Measurements from ENCODE around the gene ANKRD34A.

The ANKRD34A gene

DNA sequence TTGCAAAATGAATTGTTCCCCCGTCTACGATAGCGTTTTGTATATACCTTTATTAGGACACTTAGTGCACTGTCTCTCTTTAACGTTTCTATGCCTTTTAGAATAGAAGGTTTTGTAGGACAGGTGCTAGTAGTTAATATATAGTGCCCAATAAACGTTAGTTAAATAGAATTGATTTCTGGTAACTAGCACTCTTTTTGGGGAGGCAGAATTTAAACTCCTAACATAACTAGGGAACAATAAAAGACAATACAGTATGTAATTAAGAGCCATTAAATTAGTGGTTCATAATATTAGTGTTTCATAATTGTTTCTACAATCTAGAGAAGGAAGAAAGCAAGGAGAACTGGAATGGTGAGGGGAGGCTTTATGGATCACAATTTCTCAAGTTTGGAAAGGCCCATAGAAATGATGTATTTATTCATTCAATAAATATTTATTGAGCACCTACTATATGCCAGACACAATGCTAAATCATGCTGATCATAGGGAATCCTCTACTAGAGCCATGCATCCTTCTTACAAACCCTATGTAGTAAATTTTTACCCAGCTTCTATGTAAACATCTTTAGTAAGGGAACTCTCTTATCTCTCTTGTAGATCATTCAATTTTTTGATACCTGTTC is 857 bp upstream of the ANKRD34A start:
- no peak for DNase-seq

DNA sequence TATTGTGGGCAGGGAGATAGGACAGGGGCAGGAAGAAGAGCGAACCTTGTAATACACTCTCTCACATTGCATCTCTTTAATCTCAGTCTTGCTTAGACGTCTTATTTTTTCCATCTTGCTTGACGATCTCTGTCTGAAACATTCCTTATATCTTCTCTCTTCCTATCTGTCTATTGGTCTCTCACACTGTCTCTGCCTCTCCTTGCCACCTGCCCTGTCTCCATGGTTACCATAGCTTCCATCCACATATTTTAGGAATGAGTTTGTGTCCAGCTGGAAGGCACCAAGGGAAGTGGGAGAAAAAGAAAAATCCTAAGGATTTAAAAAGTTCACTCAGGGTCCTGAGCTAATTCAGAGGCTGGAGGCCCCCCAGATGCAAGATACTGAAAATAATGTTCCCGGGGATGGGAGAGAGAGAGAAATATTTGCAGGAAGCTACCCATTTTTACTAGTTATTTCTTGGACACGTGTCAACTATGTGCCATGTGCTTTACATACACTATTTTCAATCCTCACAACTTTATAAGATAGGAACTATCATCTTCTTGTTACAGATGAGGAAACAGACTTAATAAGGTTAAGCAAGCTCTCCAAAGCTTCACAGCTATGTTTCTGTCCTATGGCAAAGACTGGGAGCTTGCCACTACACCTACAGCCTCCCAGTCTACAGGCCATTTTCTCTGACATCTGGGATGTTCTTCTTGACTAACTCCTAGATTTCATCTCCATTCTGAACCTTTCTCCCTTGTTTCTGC is 933 bp downstream of the ANKRD34A start:
- no peak for DNase-seq

DNA sequence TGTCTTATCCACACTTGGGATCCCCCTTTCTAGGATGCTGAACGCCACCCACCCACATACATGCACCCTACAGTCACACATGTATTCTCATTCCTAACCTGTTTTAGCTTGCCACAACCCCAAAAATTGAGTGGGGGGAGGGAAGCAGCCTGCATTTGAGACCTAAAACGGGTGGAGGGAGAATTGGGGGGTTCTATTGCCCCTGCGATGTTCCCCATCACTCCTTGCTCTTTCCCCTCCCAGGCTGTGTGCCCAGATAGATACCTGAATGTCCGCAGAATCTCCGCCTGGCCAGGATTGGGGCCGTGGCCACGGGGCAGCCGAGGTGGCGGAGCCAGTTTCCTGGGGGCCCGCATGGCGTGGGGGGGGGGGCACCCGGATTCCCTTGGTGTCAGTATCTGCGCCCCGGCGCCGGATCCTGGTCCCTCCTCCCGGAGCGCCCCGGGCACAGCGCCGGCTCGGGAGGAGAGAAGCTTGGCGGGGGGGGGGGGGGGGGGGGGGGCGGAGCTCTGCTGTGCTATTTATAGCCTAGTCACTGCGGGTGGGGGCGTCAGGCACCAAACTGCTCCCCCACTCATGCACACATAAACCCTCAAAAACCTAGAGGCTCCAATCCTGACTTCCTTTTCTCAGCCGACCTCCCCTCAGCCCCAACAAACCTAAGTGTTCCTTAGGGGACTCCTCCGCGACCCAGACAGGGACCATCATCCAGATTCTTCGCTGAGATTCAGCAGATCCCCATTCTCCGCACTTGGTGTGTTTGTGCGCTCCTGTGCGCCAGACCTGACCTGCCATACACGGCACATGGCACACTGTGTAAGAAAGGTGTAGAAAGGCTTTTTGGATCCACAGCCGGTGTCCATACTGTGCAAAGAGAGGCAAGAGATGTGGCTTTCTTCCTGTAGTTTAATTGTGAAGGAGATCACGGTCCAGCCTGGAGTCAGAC is 1.9 kb downstream of the ANKRD34A start:
- DNase-seq: no peak

DNA sequence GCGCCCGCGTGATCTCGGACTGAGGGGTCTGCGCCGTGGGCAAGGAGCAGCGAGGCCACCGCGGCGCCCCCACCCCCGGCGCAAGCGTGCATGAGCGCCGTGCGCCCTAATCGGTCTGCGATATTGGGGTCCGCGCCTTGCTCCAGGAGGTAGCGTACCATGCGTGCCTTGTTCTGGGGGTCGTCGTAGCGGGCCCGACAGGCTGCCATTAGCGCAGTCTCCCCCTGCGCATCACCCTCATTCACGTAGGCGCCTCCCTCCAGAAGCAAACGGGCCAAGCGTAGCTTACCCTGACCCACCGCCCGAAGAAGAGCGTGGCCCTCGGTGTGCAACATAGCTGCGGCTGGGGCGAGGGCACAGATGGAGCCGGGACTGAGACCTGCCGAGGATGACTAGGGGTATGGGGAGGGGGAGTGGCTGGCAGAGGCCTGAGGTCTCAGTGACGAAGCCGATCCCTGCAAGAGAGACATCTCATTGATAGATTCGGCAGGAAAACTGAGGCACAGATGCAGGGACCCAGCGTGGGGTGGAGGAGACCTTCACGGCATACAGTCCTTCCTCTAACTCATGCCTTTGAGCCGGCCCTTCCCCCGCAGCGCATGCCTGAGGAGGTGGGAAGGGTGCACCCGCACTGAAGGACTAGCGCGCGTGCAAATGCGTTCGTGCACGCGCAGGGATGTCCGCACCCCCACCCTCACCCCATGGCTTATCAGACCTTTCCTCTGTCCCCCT is 2.8 kb downstream of the ANKRD34A start:
- DNase-seq: no peak

DNA sequence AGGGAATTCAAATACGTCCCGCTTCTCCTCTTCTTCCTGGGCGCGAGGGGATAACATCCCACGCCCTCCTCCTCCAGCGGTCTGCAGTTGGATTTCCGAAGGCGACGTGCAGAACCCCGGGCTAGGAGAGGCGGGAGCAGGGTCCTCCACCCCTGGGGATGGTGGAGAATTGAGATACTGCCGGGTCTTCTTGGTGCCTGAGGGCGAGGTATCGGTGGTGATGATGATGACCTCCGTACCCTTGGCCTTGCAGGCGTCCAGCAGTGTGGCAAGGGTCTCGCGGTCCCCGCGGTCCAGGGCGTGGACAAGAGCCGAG is 3.3 kb downstream of the ANKRD34A start:
- DNase-seq: no peak

DNA sequence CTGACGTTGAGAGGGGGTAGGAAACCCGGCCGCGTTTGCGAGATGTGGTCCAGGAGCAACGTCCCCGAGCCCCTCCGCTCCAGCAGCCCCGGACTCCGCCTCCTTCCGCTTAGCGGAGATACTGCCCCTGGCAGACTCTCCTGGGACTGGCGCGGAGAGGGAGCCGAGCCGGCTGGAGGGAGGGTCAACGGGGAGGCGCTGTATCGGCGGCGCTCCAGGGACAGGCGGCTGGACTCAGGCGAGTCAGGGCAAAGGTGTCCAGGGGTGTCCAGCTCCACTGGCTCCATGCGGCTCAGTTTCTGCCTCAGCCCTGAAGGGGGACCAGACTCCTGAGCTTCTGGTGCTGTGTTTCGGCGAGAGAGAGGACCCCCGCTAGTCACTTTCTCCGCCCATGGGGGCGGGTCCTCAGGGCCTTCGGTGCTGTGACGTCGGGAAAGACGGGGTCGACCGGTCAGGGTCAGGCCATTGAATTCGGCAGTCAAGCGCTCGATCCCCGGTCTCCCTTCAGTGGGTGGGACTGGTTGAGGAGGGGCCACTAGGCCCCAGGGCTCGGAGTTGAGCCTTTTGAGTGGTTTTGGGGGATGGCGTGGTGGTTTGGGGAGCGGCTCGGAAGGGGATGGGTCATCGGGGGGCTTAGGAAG is 3.8 kb downstream of the ANKRD34A start:
- no peak for DNase-seq

DNA sequence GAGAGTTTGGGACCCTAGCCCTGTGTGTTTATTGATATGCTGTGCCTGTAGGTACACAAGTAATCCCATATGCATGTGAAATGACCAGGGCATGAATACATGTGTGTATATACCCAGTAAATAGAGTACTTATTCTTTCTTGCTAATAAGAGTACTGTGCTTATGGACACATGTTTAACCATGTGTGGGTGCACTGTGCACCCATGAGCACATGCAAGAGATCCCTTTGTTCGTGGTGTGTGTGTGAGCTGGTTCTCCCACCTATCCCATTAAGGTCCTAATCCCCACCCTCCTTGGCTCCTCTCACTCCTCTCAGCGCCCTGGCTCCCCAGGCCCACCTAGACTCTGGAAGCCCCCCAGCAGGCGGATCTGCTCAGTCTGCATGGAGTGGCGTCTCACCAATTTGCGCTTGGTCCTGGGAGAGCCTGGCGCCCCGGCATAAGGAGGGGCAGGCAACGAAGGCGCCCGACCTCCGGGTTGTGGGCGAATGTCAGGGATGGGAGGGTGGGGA is 4.4 kb downstream of the ANKRD34A start:
- no peak for DNase-seq

DNA sequence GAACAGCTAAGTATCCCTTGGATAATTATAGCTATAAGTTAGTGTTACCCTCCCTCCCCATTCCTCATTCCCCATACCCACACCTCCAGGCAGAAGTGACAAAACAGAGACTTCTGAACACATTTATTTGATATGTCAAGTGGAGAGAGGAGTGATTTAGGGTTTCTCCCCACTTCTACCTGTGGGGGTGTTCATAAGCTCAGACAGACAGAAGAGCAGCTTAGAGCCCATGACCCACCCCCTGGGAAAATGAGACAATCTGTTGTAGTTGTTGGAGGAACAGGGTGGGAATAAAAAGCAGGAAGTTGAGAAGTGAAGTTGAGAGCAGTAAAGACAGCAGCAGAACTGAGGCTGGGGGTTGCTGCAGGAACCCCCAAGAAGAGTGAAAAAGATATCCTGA is 5.0 kb downstream of the ANKRD34A start:
- no peak for DNase-seq

DNA sequence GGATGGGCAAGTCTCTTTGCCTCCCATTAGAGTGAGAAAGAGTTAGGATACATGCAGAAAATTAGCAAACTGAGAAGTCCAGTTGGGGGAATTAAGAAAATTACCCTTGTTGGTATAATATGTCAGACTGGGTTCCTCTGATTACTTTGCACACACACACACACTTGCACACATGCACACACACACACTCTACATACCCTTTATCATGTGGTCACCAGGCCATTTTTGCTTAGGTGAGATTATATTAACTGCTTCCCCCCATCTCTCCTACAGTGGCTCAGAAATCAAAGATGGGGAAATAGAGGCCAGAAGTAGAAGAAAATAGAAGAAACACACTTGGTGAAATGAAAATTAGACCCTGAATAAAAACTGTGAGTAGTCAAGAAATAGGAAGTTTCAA is 5.6 kb downstream of the ANKRD34A start:
- DNase-seq: no peak

DNA sequence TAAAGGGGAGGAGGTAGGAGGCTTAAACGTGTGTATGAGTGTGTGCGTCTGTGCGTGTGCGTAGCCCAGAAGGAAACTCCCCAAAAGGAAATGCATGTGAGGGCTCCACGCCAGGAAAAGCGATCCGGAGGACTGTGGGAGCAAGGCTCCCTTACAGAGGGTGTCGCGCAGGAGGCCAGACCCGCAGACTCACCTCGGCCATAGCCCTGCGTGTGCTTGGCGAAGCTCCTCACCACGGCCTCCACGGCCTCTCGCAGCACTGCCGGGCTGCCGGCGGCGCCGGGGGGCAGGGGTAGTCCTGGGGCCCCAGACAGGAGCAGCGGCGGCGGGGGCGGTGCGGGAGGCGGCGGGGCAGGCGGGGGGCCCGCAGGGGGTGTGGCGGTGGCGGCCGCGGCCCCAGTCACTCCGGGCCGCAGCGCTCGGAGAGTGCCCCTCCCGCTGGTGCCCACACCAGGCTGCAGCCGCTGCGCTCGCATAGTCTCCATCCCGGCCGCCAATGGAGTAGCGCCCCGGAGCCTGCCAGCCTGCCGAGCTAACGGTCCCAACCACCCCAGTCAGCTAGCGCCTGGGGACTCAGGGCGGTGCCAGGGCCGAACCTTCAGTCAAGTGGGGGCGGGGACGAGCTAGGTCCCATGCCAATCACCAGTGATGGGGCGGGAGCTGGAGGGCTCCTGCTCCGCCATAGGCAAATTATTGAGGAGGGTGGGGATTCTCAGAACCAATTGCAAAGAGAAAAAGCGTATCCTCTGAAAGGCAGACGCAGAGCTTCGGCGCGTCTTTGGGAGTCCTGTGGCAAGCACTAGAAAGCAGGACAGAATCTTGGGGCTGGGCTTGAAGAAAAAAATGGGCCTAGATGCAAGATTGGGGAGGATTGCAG is 6.7 kb downstream of the ANKRD34A start, which contains the start of gene LIX1L:
TSS of gene LIX1L (minus strand) at position 575 of the 877 bp plus-strand sequence. CDS start at position 485, 90 bp downstream.
- DNase-seq: peak; percentile 87

DNA sequence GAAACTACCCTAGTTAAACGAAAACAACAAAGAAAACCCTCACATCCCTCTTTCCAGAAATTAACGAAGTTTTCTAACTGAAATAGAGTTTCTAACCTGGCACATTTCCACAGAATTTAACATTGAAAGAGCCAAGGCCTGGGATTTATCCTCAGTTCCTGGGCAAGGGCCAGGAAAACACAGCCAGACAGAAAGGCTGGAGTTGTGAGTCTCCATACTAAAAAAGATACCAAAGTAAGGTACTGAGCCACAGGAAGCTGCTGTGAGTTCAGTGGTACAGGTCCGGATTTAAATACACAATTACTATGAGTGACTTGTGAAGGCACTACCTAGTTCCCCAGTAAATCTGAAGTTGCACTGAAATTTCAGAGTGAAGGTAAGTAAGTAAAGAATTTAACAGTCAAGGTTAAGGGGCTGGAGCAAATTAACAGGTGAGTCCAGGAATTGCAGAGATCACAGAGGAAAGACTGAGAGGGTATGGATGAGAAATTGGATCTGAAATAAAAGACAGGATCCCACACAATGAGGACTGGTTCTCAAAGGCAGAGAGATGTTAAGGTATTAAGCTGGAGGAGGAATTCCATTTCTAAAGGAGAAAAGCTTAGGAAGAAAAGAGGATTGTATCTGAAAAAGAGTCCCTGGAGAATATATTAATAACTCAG is 7.5 kb downstream of the ANKRD34A start:
- no peak for DNase-seq

DNA sequence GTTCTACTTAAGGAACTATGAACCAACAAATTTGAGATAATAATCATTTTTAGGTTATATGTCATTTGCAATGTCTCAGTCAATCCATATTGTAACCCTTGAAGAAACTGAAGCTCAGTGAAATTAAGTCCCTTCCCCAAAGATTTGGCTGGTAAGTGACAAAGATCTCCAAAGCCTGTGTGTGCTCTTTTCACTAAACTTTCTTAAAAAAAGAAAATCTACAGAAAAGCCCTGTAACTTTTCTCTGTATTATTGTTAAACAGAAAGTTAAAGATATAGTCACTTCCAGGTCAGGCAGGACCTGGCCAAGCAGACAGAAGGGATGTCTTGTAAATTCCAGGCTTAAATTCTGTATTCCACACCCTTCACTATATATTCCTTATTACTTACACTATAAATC is 8.0 kb downstream of the ANKRD34A start:
- no peak for DNase-seq

DNA sequence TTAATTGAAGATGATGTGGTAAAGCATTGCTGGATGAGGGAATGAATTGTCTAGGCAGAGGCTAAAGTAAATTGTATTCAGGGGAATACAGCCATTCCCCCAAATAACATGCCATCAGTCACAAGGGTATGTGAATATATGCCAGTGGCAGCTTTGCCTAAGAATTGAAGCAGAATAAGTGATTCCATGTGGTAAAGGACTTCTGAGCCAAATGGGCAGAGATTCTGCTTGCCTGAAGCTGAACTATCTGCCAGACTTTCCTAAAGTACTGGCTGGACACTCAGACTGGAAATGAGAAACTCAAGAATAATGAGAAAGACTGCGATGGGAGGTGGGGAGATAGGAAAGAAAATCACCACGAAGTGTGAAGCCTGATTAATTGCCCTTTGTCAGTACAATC is 8.9 kb downstream of the ANKRD34A start:
- DNase-seq: no peak

DNA sequence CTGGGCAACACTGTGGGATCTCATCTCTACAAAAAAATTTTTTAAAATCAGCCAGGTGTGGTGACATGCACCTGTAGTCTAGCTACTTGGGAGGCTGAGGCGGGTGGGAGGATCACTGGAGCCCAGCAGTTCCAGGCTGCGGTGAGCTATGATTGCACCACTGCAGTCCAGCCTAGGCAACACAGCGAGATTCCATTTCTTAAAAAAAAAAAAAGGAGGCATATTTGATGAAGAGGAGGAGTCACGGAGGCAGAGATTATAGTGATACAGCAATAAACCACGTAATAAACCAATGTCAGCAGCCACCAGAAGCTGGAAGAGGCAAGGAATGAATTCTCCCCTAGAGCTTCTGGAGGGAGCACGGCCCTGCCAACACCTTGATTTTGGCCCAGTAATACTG is 10.5 kb downstream of the ANKRD34A start:
- DNase-seq: no peak

DNA sequence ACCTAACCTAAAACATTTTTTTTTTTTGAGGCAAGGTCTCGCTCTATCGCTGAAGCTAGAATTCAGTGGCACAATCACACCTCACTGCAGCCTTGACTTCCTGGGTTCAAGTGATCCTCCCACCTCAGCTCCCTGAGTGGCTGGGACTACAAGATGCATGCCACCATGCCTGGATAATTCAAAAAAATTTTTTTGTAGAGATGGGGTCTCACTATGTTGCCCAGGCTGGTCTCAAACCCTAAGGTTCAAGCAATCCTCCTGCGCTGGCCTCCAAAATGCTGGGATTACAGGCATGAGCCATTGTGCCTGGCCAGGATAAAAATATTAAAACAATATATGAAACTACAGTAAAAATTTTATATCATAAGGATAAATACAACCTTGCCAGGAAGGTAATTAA is 11.5 kb downstream of the ANKRD34A start:
- DNase-seq: no peak

DNA sequence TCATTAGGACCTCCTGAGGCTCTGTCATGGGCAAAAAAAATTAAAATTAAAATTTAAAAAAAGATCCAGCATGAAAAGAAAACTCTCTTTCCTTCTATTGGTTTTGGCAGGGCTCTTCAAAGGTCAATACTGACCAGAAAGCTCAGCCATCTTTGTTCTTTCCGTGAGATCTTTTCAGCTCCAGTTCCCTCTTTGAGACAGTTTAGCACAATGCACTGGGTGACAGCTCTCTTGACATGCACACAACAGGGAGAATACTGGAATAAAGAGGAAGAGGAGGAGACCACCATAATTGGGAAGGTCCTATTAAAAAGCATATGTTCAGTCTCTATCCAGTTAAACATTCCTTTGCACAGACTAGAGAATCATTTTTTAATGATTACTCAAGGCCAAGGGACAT is 12.8 kb downstream of the ANKRD34A start:
- DNase-seq: no peak

DNA sequence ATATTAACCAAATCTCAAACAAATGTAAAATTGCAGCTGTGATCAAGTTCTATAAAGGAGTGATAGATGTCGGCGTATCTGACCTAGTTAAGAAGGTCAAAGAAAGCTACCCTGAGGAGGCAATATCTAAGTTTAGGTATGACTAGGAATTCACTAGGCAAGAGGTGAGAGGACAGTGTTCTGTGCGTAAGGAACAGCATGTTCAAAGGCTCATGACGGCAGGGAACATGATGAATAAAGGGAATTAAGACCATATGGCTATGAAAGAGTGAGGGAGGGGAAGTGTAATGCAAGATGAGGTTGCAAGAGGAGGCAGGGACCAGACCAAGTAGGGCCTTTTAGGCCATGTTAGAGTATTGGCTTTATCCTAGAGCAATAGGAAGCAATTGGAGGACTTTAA is 15.2 kb downstream of the ANKRD34A start:
- no peak for DNase-seq

DNA sequence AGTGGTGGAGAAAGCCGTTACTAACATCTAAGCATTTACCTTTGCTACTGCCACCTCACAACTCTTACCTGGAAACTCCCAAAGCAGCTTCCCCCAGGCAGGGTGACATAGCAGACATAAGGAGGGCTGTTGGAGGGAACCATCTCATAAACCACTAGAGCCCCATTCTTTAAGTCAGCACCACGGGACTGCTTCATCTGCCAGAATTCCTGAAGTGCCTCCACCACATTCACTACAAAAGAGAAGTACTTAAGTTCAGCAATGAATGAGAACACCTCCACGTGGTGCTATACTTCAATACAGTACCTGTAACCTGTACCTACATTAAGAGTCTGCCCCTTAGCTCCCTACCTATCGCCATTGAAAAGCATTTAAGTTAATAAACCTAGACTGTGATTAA is 16.8 kb downstream of the ANKRD34A start:
- DNase-seq: no peak

DNA sequence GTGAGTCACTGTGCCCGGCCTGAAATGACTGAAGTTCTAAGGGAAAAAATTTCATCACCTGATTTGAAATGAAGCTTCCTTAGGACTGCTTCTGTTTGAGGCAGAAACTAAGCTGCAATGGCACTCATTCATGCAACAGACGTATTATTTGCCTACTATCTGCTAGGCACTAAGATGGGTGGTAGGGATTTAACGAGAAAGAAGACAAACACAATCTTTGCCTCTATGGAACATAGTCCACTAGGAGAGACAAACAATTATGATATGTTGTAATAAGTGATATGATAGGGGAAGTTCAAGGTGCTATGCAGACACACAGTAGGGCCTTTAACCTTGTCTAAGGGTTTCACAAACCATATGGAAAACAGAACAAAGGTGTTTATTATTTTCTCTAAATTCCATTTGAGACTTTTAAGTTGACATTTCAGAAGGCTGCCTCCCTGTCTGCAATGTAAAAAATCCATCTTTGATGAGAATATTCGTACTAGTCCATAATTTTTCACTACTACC is 17.8 kb downstream of the ANKRD34A start:
- no peak for DNase-seq

DNA sequence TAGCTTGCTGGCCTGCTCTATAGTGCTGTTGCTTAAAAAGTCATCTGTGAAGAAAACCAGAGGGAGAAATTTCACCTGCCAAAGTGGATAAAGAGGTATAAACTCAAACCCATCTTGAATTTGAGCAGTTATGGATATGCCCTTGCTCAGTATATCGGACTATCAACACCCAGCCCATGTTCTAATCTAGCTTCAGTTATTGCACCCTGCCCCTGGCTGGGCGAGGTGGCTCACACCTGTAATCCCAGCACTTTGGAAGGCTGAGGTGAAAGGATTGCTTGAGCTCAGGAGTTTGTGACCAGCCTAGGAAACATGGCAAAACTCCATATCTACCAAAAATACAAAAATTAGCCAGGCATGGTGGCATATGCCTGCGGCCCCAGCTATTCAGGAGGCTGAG is 19.8 kb downstream of the ANKRD34A start:
- no peak for DNase-seq

DNA sequence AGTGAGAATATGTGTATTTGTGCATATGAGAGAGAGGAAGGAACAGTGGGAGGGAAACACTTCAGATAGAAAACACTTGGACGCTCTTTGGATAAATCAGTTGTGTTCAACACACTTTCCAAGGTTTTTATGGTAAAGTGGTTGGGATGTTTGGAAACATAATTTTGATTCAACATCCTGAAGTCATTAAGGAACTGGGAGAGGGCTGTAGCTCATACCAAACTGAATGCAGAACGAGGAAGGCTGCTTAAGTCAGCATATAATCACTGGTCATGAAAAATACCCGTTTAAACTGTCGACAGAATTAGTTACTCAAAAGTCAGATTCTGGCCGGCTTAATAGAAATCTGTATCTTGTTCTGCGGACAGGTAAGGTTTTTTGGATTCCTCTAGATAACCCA is 21.5 kb downstream of the ANKRD34A start:
- no peak for DNase-seq

All from NCI-H1417 treated with DMSO at 0.1 percent for 48 hours (cell line).